GM21619 (cell line): ENCODE results near the gene GLMP.
"Not testable (repeated sequence)": the region's sequence is repeated elsewhere in the genome, so short reads cannot be mapped to it uniquely, and the experiment has no call there.

ENCODE experiments used
- ATAC-seq: cut with Tn5 transposase; IDR thresholded peaks from one replicate; pipeline ENCODE4 v1.9.1; 2021; ENCODE audit not compliant: unreplicated experiment

The GLMP gene

GRCh38 chr1:156295391-156295947 is at the start of gene GLMP:
Gene GLMP, minus strand, starts transcription at chr1:156295679. Its CDS starts 34 bp downstream, at chr1:156295645.
- ATAC-seq = peak; percentile 47

GRCh38 chr1:156344409-156344808 is 48.9 kb upstream of the GLMP start:
- ATAC-seq = no peak

- ATAC-seq = no peak
These were observed 46.9 kb upstream of the GLMP start for GRCh38 chr1:156342166-156342955.

GRCh38 chr1:156338180-156338976 is 42.9 kb upstream of the GLMP start, which contains the start of the genes CCT3 and TSACC:
Gene CCT3, minus strand, starts transcription at chr1:156338292. Its CDS starts 108 bp downstream, at chr1:156338184.
Gene TSACC, plus strand, starts transcription at chr1:156338526. Its CDS starts 1,232 bp downstream, at chr1:156339758.
- ATAC-seq = peak; percentile 89

- no peak for ATAC-seq
These were observed 42.4 kb upstream of the GLMP start for GRCh38 chr1:156337888-156338179.

GRCh38 chr1:156337052-156337887 is 41.8 kb upstream of the GLMP start:
- no peak for ATAC-seq

- ATAC-seq = no peak
These were observed 40.8 kb upstream of the GLMP start for GRCh38 chr1:156336242-156336641.

GRCh38 chr1:156323179-156323578 is 27.7 kb upstream of the GLMP start:
- not testable (repeated sequence) for ATAC-seq

GRCh38 chr1:156320560-156320959 is 25.1 kb upstream of the GLMP start:
- ATAC-seq = no peak

GRCh38 chr1:156319664-156320063 is 24.2 kb upstream of the GLMP start:
- no peak for ATAC-seq

- ATAC-seq = no peak
These were observed 21.4 kb upstream of the GLMP start for GRCh38 chr1:156316909-156317308.

- no peak for ATAC-seq
These were observed 15.5 kb upstream of the GLMP start for GRCh38 chr1:156310962-156311361.

GRCh38 chr1:156308078-156308477 is 12.6 kb upstream of the GLMP start:
- ATAC-seq = no peak

GRCh38 chr1:156305215-156305614 is 9.7 kb upstream of the GLMP start:
- ATAC-seq = no peak

- ATAC-seq = no peak
These were observed 7.8 kb upstream of the GLMP start for GRCh38 chr1:156303241-156303640.

- ATAC-seq = no peak
These were observed 3.4 kb upstream of the GLMP start, which contains the start of gene VHLL for GRCh38 chr1:156298852-156299357. Gene VHLL, minus strand, starts transcription at chr1:156299307. Its CDS starts 118 bp downstream, at chr1:156299189.

- no peak for ATAC-seq
These were observed 1.6 kb downstream of the GLMP start for GRCh38 chr1:156293895-156294294.

- ATAC-seq = no peak
These were observed 2.4 kb downstream of the GLMP start for GRCh38 chr1:156293098-156293434.

GRCh38 chr1:156291226-156292061 is 4.0 kb downstream of the GLMP start:
- ATAC-seq = peak; percentile 53

- no peak for ATAC-seq
These were observed 5.6 kb downstream of the GLMP start for GRCh38 chr1:156289857-156290256.
